IPS-NIHi11 (cell line): ENCODE results near the gene RNF121.
A peak's percentile ranks its signal among the peaks of the same experiment; 100 is the strongest.

ENCODE experiments used
- DNase-seq: peaks from one replicate; pipeline ENCODE4 v3.0.0; 2012; ENCODE audit warnings: mixed read lengths, low spot score

The RNF121 gene

DNA sequence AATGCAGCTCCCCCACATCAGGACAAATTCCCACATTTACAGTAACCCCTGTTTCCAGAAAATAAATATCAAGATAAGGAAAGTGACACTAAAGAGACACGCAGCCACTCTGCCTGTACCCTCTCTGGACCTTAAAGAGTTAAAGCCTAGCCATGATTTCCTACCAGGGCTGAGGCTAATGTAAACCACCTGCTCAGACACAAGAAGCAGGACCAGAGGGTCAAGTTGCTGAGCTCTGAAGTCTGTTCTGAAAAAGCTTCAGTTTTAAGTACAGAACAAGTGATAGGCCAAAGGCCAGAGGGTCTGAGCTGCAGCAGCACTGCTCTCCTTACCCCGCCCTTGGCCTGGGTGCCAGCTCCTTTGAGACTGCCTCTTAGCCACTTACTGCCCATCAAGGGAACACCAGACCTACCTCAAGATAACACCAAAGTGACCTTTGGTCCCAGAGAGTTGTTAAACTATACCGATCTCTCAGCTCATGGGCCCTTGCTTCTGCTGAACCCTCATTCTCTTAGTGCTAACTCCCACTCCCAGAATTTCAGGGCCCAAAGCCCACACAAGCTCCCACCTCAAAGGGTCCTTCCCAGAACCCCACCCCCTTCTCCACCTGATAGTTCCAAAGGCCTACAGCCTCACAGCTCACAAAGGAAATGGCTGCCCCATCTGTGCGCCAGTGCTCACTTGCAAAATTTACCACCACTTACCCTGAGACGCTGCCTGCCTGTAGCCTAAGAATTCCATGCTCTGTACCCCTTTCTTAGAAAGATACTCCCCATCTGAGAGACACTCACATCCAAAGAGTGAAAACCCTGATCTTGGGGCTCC is 110.4 kb downstream of the RNF121 start:
- DNase-seq, result no peak

DNA sequence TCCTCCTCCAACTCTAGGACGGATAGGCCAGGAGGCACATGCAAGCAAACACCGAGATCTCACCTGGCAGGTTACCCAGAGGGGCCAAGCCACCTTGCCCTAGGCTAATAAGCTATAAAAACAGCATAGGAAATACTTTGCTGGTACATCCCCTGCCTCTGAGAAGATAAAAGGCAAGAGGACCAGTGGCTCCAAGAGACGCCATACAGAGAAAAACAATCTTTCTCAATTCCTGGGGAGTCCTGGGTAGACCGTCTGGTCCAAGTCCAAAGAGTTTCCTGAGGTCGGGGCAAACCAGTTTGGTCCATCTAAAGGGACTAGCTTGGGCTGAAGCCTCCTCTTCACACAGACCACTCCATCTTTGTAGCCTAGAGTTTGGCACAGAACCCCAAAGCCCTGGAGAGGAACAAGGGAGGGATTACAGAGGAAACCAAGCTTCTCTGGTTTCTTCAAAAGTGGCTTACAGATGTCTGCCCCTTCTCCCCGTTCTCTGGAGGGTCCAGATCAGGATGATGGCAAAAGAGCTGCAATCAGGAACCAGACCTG is 111.1 kb downstream of the RNF121 start:
- DNase-seq, result no peak

DNA sequence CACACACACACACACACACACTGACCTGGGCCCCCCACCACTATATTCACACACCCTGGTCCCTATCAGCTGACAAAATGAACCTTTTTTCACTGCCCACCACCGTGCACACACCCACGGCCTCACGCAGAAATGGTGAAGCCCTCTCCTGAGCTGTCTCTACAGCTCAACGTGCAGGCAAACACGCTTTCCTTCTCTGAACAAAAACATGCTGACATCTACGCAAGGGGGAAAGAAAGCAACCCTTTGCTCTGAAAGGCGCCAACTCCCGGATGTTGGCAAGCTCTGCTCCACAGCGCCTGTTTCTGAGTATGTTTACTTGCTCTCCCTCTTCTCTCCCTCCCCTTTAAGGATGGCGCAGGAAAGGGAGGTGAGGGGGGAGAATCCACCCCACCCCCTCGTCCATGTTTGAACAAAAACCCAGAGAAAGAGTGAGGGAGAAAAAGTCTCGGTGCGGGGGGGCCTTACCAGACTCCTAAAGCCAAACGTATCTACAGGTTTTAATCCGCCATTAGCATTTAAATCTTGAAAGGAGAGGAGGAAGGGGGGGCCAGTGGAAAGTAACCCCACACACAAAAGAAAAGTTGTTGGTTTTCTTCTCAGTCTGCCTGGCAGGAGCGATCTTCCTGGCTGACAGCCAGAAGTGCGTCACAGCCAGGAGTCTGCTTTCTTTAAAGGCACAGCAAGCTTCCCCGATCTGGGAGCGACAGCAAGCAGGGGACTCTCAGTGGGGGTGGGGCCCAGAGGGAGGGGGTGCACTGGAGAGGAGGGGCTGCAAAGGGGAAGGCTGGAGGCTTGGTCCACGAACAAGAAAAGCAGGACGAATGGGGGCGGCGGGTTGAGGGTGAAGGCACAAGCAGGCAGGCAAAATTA is 111.9 kb downstream of the RNF121 start:
- DNase-seq, result peak; percentile 84

DNA sequence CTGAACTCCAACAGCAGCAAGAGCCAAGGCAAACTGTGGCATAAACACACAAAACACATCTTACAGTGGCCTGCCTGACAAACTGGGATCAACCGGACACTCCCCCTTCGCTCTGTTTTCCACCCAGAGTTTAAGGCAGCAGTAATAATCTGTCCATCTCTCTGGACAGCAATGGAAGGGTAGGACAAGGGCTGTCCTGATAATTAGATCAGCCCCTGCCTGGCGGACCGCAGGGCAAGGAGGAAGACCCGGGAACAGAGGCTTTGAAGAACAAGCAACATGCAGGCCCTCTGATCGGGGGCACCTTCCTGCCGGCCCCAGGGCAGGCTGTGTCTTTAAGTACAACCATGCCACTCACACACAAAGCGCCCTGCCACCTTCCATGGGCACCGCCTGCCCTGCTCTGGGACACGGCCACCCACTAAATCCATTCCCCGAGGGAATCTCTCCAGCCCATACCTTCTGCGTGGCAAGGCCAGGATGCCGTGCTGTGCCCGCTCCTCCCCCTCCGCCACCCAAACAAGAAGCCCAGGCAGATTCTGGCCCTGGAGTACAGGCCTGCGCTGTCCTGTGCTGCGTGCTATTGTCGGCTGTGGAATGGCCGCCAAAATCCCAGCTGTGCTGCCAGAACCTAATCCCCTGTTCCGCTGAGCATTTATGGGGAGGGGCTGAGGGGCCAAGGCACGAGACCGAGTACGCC is 112.7 kb downstream of the RNF121 start:
- peak; percentile 54 for DNase-seq

DNA sequence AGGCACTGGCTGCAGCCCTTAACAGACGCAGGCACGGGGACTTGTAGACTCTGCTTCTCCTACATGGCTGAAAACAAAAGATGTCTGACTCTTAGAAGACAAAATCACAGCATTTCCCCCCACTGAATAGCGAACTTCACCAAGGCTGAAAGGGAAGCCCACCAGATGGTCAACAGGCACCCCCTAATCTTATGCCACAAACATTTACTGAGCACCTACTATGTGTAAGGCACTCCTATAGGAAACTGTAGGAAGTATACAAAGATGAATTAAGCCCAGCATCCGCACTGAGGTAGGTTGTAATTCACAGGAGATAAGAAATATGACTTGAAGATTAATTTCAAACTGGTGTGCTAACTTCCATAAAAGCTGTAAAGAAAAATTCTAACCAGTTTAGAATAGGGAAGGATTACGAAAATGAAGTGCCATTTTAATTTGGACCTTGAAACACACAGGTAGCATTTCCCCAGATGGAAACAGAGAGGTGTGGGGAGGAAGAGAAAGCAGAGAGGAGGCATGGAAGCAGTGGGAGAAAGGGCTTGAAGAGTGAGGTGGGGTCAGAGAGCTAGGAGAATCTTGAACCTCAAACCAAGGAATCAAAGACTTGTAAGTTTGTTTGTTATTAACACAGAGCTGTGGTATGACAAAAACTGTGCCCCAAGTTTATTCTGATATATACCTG is 113.4 kb downstream of the RNF121 start:
- no peak for DNase-seq

DNA sequence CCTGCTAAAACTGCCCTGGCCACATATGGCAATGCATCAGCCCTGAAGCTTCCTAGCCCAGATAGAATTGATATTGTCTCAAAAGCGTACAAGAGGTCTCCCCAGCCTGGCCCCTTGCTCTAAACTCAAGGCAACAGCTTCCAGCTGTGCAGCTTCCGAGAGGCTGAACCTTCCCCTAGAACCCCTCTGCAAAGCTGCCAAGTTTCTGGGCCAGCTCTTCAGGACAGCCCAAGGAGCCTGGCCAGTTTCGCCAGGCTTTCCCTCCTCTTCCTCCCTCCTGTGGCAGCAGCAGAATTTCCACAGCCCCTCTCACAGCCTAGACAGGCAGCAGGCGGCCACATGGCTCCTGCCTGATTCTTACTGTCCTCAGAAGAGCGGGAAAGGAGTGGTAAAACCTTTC is 117.0 kb downstream of the RNF121 start:
- DNase-seq, result no peak
